Ovary (tissue), 9 donors: Measurements from ENCODE around the gene CDK16. TPM values are rescaled to one million over a fixed set of nuclear protein-coding genes. Genes with fewer than 3 reads are reported as not detected.

Source experiments
- DNase-seq, 5 donors: peaks; one replicate each; pipeline ENCODE4 v3.0.0-alpha.2; 2019 to 2020
- H3K27ac ChIP-seq, 2 donors: fragments of 200-600 bp; one replicate each; pipeline versions ENCODE4 v1.5.1 to v1.8.0; 2019 to 2022
- H3K27me3 ChIP-seq: fragments of 200-600 bp; one replicate; pipeline ENCODE4 v1.8.0; 2022
- H3K36me3 ChIP-seq: fragments of 200-600 bp; sonication (generic); one replicate; pipeline ENCODE4 v1.5.1; 2019
- H3K4me1 ChIP-seq: one replicate; pipeline ENCODE4 v1.8.1; 2013; ENCODE audit warnings: mild to moderate bottlenecking, moderate library complexity; ENCODE audit not compliant: insufficient read depth
- H3K4me3 ChIP-seq: fragments of 200-600 bp; sonication (generic); one replicate; pipeline ENCODE4 v1.5.1; 2017
- H3K9me3 ChIP-seq, 2 donors: fragments of 200-600 bp in 1 of 2; sonication (generic) in 1 of 2; one replicate each; pipeline versions ENCODE4 v1.5.1 to v1.8.1; 2013 to 2019; ENCODE audit warnings: mild to moderate bottlenecking in 1 of 2, moderate library complexity in 1 of 2
- EP300 ChIP-seq: sonication (generic); formaldehyde crosslinking; IDR thresholded peaks from one replicate; pipeline ENCODE4 v1.6.1; 2017; ENCODE audit warnings: antibody characterized with exemption
- POLR2A ChIP-seq: fragments of 450-650 bp; IDR thresholded peaks from one replicate; pipeline ENCODE4 v1.6.1; 2017; ENCODE audit warnings: antibody characterized with exemption, mild to moderate bottlenecking, moderate library complexity
- WGBS, 3 donors: extraction: QIAGEN DNeasy Blood & Tissue Kit in 1 of 3; methylation state at CpG; one replicate each; pipeline versions ENCODE4 v1.1.5 to v1.1.7; 2013 to 2017; 5-methylcytosine and 5-hydroxymethylcytosine counted together
- intact Hi-C, 4 donors: fragments of 100-400 bp; cut with DNase I; formaldehyde crosslinking; loops; one replicate each; pipeline versions ENCODE4 v1.11.0 to v1.15.1; 2022 to 2023
- polyA plus RNA-seq, 2 donors: library from polyadenylated mRNA; stranded (reverse); fragments of 200-250 nt in 1 of 2; fragments of 350-450 nt in 1 of 2; fragmentation: Illumina TruSeq in 1 of 2; extraction: RNeasy Lipid Tissue Mini Kit (QIAGEN cat#74804) in 1 of 2; gene quantifications; one replicate each; pipeline ENCODE4 v1.2.3, GENCODE V29; 2013 to 2014
- total RNA-seq, 7 donors: library from RNA; depleted of rRNA in 2 of 7; stranded (reverse); fragments of >200 nt in 2 of 7; fragmentation: NEBNext Ultra II Directional in 3 of 7; extraction: Animal tissue kit (Norgen Biotek cat#: 25700) in 3 of 7; gene quantifications; one replicate each; pipeline versions ENCODE4 v1.1.0 to v1.2.4, GENCODE V29; 2016 to 2023
- TF ChIP-seq, protein P1 (sequence below), 3 donors: fragments of 450-650 bp in 2 of 3; fragments of 200-600 bp in 1 of 3; IDR thresholded peaks; one replicate each; pipeline versions ENCODE4 v1.5.1 to v1.8.0; 2016 to 2022; ENCODE audit warnings: antibody characterized with exemption in 3 of 3, mild to moderate bottlenecking in 1 of 3
- donor health status: DM: no; HTN: no; CAD: no; lungs with moderate emphysema.
- donor health status: DM: no; HTN: no; CAD: no.
- donor health status: Bipolar disorder and iron deficiency.
- donor health status: DM: yes; HTN: yes; CAD: no.
- donor health status: DM: no; HTN: no; CAD: no.
- donor health status: DM: yes; HTN: yes; CAD: no.

Gene CDK16
- total and polyA plus RNA-seq, 9 donors = 40.9 to 99.0 (median 69.8) TPM

DNA sequence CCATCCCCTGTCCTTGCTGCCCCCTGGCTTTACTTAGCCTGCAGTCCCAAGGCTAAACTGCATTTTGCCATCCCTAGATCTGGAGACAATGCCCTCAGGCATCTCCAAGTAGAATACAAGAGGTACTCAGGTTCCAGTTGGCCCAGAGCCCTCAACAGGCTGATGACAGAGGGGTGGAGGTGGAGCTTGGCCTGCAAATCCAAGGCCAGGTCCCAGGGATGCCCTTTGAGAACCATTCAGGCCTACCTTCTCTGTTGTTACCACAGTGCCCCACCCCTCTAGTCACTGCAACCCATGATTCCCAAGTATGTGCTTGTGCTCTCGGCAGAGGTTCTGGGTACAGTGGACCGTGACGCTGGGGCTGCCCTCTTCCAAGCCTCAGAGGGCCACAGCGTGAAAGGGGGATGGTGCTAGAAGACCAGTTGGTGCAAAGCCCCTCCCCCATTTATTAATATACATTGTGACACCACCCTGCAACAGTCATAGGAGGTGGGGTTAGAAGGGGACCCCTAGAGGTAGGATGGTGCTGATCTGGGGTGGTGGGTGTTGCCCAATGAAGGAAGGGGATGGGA lies 31.3 kb upstream of the CDK16 start:
- intact Hi-C loops = loop anchor here in 1 of 4 donors (10.0 kb wide), 1 partner anchor 198 kb away; no protein-coding TSS in a partner anchor
- TF ChIP-seq, protein P1, sequence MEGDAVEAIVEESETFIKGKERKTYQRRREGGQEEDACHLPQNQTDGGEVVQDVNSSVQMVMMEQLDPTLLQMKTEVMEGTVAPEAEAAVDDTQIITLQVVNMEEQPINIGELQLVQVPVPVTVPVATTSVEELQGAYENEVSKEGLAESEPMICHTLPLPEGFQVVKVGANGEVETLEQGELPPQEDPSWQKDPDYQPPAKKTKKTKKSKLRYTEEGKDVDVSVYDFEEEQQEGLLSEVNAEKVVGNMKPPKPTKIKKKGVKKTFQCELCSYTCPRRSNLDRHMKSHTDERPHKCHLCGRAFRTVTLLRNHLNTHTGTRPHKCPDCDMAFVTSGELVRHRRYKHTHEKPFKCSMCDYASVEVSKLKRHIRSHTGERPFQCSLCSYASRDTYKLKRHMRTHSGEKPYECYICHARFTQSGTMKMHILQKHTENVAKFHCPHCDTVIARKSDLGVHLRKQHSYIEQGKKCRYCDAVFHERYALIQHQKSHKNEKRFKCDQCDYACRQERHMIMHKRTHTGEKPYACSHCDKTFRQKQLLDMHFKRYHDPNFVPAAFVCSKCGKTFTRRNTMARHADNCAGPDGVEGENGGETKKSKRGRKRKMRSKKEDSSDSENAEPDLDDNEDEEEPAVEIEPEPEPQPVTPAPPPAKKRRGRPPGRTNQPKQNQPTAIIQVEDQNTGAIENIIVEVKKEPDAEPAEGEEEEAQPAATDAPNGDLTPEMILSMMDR (IDR thresholded peaks at IDR 0.05) = no peak
- TF ChIP-seq POLR2A = no peak
- TF ChIP-seq EP300 = no peak
- H3K36me3 ChIP-seq = no peaks in the 10 kb centered on the region
- no peak overlapping the region for H3K27ac ChIP-seq
- peaks cover 2% of the 10 kb centered on the region for H3K4me1 ChIP-seq
- H3K27me3 ChIP-seq = no peaks in the 10 kb centered on the region
- peak in 1 of 5 donors; percentile 31 for DNase-seq
- WGBS, 3 donors = 74 to 84% (median 79%) methylated on average over 4 of the region's 4 CpGs
- H3K9me3 ChIP-seq = no peaks in the 10 kb centered on the region
- no peak overlapping the region for H3K4me3 ChIP-seq

DNA sequence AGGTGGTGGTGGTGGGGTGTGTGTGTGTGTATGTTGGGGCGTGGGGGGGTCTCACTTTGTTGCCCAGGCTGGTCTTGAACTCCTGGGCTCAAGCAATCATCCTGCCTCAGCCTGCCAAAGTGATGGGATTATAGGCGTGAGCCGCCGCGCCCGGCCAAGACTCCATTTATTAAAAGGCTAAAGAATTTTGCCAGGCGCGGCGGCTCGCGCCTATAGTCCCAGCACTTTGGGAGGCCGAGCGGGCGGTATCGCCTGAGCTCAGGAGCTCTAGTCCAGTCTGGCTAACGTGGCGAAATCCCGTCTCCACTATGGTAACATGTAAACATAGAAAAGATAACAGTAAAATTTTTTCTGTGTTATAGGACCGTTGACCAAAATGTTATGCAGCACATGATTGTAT lies 28.6 kb upstream of the CDK16 start:
- no peaks in the 10 kb centered on the region for H3K27me3 ChIP-seq
- no peak for DNase-seq
- H3K4me3 ChIP-seq = no peak overlapping the region
- WGBS, 3 donors = 57 to 69% (median 68%) methylated on average over 19 of the region's 19 CpGs
- H3K36me3 ChIP-seq = no peaks in the 10 kb centered on the region
- peaks cover 2% of the 10 kb centered on the region for H3K4me1 ChIP-seq
- intact Hi-C loops = loop anchor here in 3 of 4 donors (5.0 to 10.0 kb wide), 4 partner anchors 192 to 455 kb away; no protein-coding TSS in a partner anchor
- TF ChIP-seq EP300 = no peak
- H3K27ac ChIP-seq = no peak overlapping the region
- H3K9me3 ChIP-seq = no peaks in the 10 kb centered on the region

DNA sequence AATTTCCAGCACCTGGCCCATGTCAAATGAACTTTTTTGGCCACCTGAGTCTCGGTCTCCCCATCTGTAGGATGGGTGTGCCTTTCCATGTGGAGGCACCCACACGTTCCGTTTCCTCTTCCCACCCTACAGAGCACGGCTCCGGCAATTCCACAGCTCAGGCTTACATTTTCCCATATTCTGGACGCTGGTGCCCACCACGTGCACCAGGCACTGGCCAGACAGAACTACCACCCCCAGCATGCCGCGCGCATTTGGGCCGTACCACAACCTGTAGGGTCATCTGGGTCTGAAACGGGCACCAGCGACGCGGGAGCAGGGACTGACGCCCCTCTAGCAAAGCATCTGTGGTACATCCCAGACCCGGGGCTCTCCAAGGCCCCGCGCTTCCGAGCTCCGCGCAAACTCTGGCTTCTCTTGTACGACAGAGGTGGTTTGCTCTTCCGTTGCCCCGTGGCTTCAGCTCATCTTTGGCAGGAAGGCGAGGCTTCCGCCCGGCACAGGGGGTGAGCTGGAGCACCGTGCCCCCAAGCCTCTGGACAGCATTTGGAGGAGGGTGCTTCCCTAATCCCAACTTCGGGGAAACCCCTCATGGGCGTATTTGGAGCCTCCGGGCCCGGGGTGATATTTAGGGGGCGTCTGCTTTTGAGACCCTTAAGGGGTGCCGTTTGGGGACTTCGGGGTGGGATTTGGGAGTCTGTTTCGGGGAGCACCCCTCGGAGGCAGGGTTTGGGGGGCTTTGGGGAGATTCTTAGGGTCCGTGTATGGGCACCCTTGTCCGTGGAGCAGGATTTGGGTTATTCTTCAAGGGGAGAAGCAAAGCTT lies 27.8 kb upstream of the CDK16 start:
- Histone ChIP-seq H3K27ac (no peak overlapping the region), H3K27me3 (no peaks in the 10 kb centered on the region), H3K36me3 (no peaks in the 10 kb centered on the region), H3K4me3 (peak overlapping the region; percentile 45), H3K9me3 (no peaks in the 10 kb centered on the region), H3K4me1 (peaks cover 4% of the 10 kb centered on the region)
- WGBS, 3 donors = 15 to 28% (median 24%) methylated on average over 36 to 40 of the region's 40 CpGs
- intact Hi-C loops = loop anchor here in 2 of 4 donors (5.0 to 10.0 kb wide), 4 partner anchors 192 to 454 kb away; no protein-coding TSS in a partner anchor
- TF ChIP-seq, protein P1 (IDR thresholded peaks at IDR 0.05) = no peak
- TF ChIP-seq EP300 (no peak), POLR2A (no peak)
- DNase-seq = peak; percentile 82 to 88 (median 86)

DNA sequence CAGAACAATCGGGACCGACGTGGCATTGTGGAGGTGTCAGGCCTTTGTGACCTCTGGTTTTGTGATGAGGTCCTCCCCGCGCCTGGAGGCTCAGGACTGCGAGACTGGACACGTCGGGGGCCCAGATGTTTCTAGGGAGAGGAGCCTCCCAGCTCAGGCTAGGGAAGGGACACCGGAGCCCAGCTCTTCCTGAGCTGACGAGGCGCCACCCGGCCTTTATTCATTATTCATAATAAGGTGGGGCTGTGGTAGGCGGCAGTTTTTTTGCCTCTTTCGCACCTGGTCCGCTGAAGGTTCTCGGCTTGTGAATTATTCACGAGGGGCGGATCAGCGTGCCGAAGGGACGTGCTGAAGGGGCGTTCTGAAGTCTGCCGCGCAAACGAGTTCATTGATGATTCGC lies 27.1 kb upstream of the CDK16 start:
- Histone ChIP-seq H3K27me3 (no peaks in the 10 kb centered on the region), H3K4me3 (peak overlapping the region; percentile 45), H3K4me1 (peaks cover 4% of the 10 kb centered on the region), H3K36me3 (no peaks in the 10 kb centered on the region), H3K9me3 (no peaks in the 10 kb centered on the region), H3K27ac (no peak overlapping the region)
- intact Hi-C loops = loop anchor here in 2 of 4 donors (5.0 to 10.0 kb wide), 4 partner anchors 191 to 453 kb away; no protein-coding TSS in a partner anchor
- DNase-seq = no peak
- WGBS, 3 donors = 27 to 46% (median 29%) methylated on average over 26 of the region's 26 CpGs
- TF ChIP-seq POLR2A (no peak), EP300 (no peak)
- TF ChIP-seq, protein P1 (IDR thresholded peaks at IDR 0.05) = no peak
